Ovary (tissue), 9 donors: Measurements from ENCODE around the gene HK3. TPM values are rescaled to one million over a fixed set of nuclear protein-coding genes. Genes with fewer than 3 reads are reported as not detected.

Experiments used
- DNase-seq, 5 donors: peaks; one replicate each; pipeline ENCODE4 v3.0.0-alpha.2; 2019 to 2020
- H3K27ac ChIP-seq, 2 donors: fragments of 200-600 bp; one replicate each; pipeline versions ENCODE4 v1.5.1 to v1.8.0; 2019 to 2022
- H3K27me3 ChIP-seq: fragments of 200-600 bp; one replicate; pipeline ENCODE4 v1.8.0; 2022
- H3K36me3 ChIP-seq: fragments of 200-600 bp; sonication (generic); one replicate; pipeline ENCODE4 v1.5.1; 2019
- H3K4me1 ChIP-seq: one replicate; pipeline ENCODE4 v1.8.1; 2013; ENCODE audit warnings: mild to moderate bottlenecking, moderate library complexity; ENCODE audit not compliant: insufficient read depth
- H3K4me3 ChIP-seq: fragments of 200-600 bp; sonication (generic); one replicate; pipeline ENCODE4 v1.5.1; 2017
- H3K9me3 ChIP-seq, 2 donors: fragments of 200-600 bp in 1 of 2; sonication (generic) in 1 of 2; one replicate each; pipeline versions ENCODE4 v1.5.1 to v1.8.1; 2013 to 2019; ENCODE audit warnings: mild to moderate bottlenecking in 1 of 2, moderate library complexity in 1 of 2
- EP300 ChIP-seq: sonication (generic); formaldehyde crosslinking; IDR thresholded peaks from one replicate; pipeline ENCODE4 v1.6.1; 2017; ENCODE audit warnings: antibody characterized with exemption
- POLR2A ChIP-seq: fragments of 450-650 bp; IDR thresholded peaks from one replicate; pipeline ENCODE4 v1.6.1; 2017; ENCODE audit warnings: antibody characterized with exemption, mild to moderate bottlenecking, moderate library complexity
- WGBS, 3 donors: extraction: QIAGEN DNeasy Blood & Tissue Kit in 1 of 3; methylation state at CpG; one replicate each; pipeline versions ENCODE4 v1.1.5 to v1.1.7; 2013 to 2017; 5-methylcytosine and 5-hydroxymethylcytosine counted together
- intact Hi-C, 4 donors: fragments of 100-400 bp; cut with DNase I; formaldehyde crosslinking; loops; one replicate each; pipeline versions ENCODE4 v1.11.0 to v1.15.1; 2022 to 2023
- polyA plus RNA-seq, 2 donors: library from polyadenylated mRNA; stranded (reverse); fragments of 200-250 nt in 1 of 2; fragments of 350-450 nt in 1 of 2; fragmentation: Illumina TruSeq in 1 of 2; extraction: RNeasy Lipid Tissue Mini Kit (QIAGEN cat#74804) in 1 of 2; gene quantifications; one replicate each; pipeline ENCODE4 v1.2.3, GENCODE V29; 2013 to 2014
- total RNA-seq, 7 donors: library from RNA; depleted of rRNA in 2 of 7; stranded (reverse); fragments of >200 nt in 2 of 7; fragmentation: NEBNext Ultra II Directional in 3 of 7; extraction: Animal tissue kit (Norgen Biotek cat#: 25700) in 3 of 7; gene quantifications; one replicate each; pipeline versions ENCODE4 v1.1.0 to v1.2.4, GENCODE V29; 2016 to 2023
- TF ChIP-seq, protein P1 (sequence below), 3 donors: fragments of 450-650 bp in 2 of 3; fragments of 200-600 bp in 1 of 3; IDR thresholded peaks; one replicate each; pipeline versions ENCODE4 v1.5.1 to v1.8.0; 2016 to 2022; ENCODE audit warnings: antibody characterized with exemption in 3 of 3, mild to moderate bottlenecking in 1 of 3
- donor health status: DM: no; HTN: no; CAD: no; lungs with moderate emphysema.
- donor health status: DM: no; HTN: no; CAD: no.
- donor health status: Bipolar disorder and iron deficiency.
- donor health status: DM: yes; HTN: yes; CAD: no.
- donor health status: DM: no; HTN: no; CAD: no.
- donor health status: DM: yes; HTN: yes; CAD: no.

The HK3 gene
- total and polyA plus RNA-seq, 9 donors: 0.61 to 9.9 (median 2.3) TPM

DNA sequence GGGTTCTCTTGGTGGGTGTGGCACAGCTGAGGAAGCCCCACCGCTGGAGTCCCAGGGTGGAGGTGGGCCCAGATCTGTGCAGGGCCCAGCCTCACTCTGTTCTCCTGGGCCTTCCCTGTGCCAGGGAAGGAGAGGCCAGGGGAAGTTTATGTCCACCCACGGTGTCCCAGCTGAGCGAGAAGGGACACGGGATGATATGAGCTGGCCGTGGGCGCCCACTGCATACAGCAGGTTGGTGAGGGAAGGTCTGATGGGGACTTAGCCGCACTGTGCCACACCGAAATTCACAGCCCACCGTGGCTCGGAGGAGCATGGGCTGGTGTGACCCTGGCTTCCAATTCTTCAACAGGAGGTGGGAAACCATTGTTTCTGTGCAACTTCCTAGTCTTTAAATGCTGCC lies 54.9 kb downstream of the HK3 start:
- TF ChIP-seq, protein P1, sequence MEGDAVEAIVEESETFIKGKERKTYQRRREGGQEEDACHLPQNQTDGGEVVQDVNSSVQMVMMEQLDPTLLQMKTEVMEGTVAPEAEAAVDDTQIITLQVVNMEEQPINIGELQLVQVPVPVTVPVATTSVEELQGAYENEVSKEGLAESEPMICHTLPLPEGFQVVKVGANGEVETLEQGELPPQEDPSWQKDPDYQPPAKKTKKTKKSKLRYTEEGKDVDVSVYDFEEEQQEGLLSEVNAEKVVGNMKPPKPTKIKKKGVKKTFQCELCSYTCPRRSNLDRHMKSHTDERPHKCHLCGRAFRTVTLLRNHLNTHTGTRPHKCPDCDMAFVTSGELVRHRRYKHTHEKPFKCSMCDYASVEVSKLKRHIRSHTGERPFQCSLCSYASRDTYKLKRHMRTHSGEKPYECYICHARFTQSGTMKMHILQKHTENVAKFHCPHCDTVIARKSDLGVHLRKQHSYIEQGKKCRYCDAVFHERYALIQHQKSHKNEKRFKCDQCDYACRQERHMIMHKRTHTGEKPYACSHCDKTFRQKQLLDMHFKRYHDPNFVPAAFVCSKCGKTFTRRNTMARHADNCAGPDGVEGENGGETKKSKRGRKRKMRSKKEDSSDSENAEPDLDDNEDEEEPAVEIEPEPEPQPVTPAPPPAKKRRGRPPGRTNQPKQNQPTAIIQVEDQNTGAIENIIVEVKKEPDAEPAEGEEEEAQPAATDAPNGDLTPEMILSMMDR (IDR thresholded peaks at IDR 0.05): no peak
- TF ChIP-seq POLR2A (no peak), EP300 (no peak)
- no peak overlapping the region for H3K4me3 ChIP-seq
- no peaks in the 10 kb centered on the region for H3K9me3 ChIP-seq
- WGBS, 3 donors: 76 to 82% (median 77%) methylated on average over 10 of the region's 10 CpGs
- no peaks in the 10 kb centered on the region for H3K4me1 ChIP-seq
- H3K27me3 ChIP-seq: no peaks in the 10 kb centered on the region
- no peak for DNase-seq
- no peak overlapping the region for H3K27ac ChIP-seq
- intact Hi-C loops: no loop called here
- no peaks in the 10 kb centered on the region for H3K36me3 ChIP-seq

DNA sequence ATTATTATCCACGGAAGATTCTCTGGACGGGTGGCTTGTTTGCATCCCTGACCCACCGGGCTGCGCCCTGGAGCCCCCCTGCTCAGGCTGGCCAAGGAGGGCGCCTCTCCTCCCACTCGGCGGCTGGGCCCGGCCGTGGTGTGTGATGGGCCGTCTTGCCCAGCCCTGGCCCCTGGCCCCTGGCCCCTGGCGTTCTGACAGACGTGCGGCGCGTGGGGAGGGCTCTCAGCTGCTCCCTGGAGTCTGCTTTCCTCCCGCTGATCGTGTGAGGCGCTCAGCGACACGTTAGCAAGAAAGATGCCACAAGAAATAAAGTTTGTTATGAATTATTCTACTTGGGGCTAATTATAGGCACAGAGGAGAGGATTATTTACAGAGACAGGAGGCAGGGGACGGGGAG lies 55.5 kb downstream of the HK3 start:
- no peak for DNase-seq
- 8 to 23% (median 10%) methylated on average over 18 to 21 of the region's 21 CpGs for WGBS, 3 donors
- intact Hi-C loops: no loop called here
- H3K4me1 ChIP-seq: no peaks in the 10 kb centered on the region
- no peak for TF ChIP-seq POLR2A
- TF ChIP-seq, protein P1 (IDR thresholded peaks at IDR 0.05): no peak
- TF ChIP-seq EP300: no peak
- H3K27me3 ChIP-seq: no peaks in the 10 kb centered on the region
- H3K27ac ChIP-seq: no peak overlapping the region
- no peaks in the 10 kb centered on the region for H3K9me3 ChIP-seq
- H3K4me3 ChIP-seq: no peak overlapping the region
- H3K36me3 ChIP-seq: no peaks in the 10 kb centered on the region

DNA sequence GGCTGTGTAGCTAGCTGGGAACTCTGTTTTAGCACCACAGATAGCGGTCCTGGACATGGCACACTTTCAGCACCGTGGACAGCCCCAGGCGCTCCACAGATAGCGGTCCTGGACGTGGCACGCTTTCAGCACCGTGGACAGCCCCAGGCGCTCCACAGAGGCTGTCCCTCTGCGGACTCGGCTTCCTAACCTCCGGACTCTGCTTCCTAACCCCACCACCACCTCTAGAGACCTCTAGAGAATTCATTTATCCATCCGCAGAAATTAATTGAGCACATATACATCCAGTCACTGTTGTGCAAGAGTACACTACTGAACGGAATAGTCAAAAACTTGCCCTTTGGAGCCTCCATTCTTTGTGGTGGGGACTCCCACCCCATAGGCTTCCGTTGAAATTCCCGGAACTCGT lies 61.4 kb downstream of the HK3 start:
- TF ChIP-seq, protein P1 (IDR thresholded peaks at IDR 0.05): no peak
- TF ChIP-seq POLR2A: no peak
- no peak for TF ChIP-seq EP300
- H3K9me3 ChIP-seq: no peaks in the 10 kb centered on the region
- no peak overlapping the region for H3K4me3 ChIP-seq
- no peaks in the 10 kb centered on the region for H3K4me1 ChIP-seq
- intact Hi-C loops: no loop called here
- no peaks in the 10 kb centered on the region for H3K36me3 ChIP-seq
- peak; percentile 69 to 93 (median 90) for DNase-seq
- 14 to 15% (median 14%) methylated on average over 14 to 16 of the region's 16 CpGs for WGBS, 3 donors
- H3K27me3 ChIP-seq: no peaks in the 10 kb centered on the region
- H3K27ac ChIP-seq: no peak overlapping the region

DNA sequence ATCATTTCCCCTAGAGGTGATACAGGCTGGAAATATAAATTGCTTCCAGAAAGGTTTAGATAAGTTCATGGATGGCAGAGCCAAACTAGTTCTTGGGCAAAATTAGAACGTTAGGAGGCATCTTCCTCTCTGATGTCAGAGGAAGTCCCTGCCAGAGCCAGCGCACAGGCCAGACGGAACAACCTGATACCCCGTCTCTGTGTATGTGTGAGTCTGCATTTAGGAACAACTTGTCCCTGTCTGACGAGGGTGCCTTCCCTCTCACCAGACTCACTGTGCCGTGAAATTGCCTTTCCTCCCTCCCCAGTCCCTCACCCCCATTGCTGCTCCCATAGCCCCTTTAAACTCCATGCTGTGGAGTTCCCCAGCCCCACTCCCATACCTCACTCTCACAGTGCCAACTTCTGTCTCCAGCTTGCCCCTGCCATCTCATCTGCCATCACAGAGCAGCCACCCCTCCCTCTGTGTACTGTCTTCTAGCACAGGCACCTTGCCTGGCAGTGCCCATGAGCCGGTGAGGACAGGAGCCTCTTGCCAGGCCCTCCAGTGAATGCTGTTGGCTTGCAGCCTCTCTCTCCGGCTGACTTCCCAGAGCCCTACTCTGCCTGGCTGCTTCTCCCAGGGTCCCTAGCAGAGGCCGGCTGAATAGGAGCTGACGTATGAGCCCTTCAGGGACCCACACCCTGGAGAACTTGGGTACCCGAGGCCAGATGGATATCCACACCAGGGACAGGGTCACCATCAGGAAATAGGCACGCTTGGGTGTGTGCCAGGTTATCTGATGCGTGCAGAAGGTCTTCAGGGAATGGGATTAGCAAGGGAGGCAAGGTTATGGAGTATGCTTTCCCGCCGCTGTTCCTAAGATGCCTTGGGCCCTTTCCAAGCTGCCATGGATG lies 62.1 kb downstream of the HK3 start:
- H3K27me3 ChIP-seq: no peaks in the 10 kb centered on the region
- H3K36me3 ChIP-seq: no peaks in the 10 kb centered on the region
- H3K27ac ChIP-seq: no peak overlapping the region
- no peak overlapping the region for H3K4me3 ChIP-seq
- H3K9me3 ChIP-seq: no peaks in the 10 kb centered on the region
- intact Hi-C loops: no loop called here
- no peaks in the 10 kb centered on the region for H3K4me1 ChIP-seq
- DNase-seq: no peak
- 58 to 63% (median 61%) methylated on average over 15 of the region's 15 CpGs for WGBS, 3 donors
- no peak for TF ChIP-seq EP300
- no peak for TF ChIP-seq POLR2A
- TF ChIP-seq, protein P1 (IDR thresholded peaks at IDR 0.05): no peak
